H1 (cell line): Measurements from ENCODE around the gene PHACTR2. TPM values are rescaled to one million over a fixed set of nuclear protein-coding genes. Genes with fewer than 3 reads are reported as not detected.

Source experiments
- CTCF ChIA-PET: fragments of 300-600 bp; sonication (Branson Sonifier 250); formaldehyde crosslinking; loops from one replicate; lab custom pipeline; 2021; ENCODE audit not compliant: partially characterized antibody; lab: Charles Lee
- POLR2A ChIA-PET: fragments of 300-600 bp; sonication (Branson Sonifier 250); formaldehyde crosslinking; loops from one replicate; lab custom pipeline; 2021; ENCODE audit warnings: inconsistent platforms; ENCODE audit not compliant: partially characterized antibody; lab: Charles Lee
- DNase-seq, 2 experiments: peaks; one replicate each; pipeline versions ENCODE4 v3.0.0 to v3.0.0-alpha.2; 2010 to 2022; ENCODE audit warnings: low spot score in 2 of 2, low read depth in 1 of 2, mixed read lengths in 1 of 2
- FAIRE-seq: peaks from 2 replicates; lab custom pipeline; 2011; peaks lifted over from hg19 to GRCh38; lab: Jason Lieb, UNC
- H2AFZ ChIP-seq: 2 replicates; pipeline ENCODE4 v1.8.1; 2012; ENCODE audit warnings: low read length, inconsistent platforms
- H2AK5ac ChIP-seq: 2 replicates; pipeline ENCODE4 v1.6.1; 2013; ENCODE audit warnings: low read depth, low read length
- H2BK120ac ChIP-seq: replicated peaks from 2 replicates; pipeline ENCODE3; 2013; ENCODE audit warnings: low read depth, low read length, inconsistent platforms
- H2BK12ac ChIP-seq: 2 replicates; pipeline ENCODE4 v1.6.1; 2013; ENCODE audit warnings: low read depth, low read length
- H2BK15ac ChIP-seq: 2 replicates; pipeline ENCODE4 v1.6.1; 2013; ENCODE audit warnings: low read length
- H2BK20ac ChIP-seq: 2 replicates; pipeline ENCODE4 v1.6.1; 2013; ENCODE audit warnings: low read length
- H2BK5ac ChIP-seq: 2 replicates; pipeline ENCODE4 v1.6.1; 2013; ENCODE audit warnings: low read depth, low read length
- H3K14ac ChIP-seq: 2 replicates; pipeline ENCODE4 v1.6.1; 2013; ENCODE audit warnings: inconsistent platforms; ENCODE audit not compliant: insufficient read length
- H3K18ac ChIP-seq: 2 replicates; pipeline ENCODE4 v1.6.1; 2013; ENCODE audit warnings: low read length; ENCODE audit errors: extremely low read depth
- H3K23ac ChIP-seq: 2 replicates; pipeline ENCODE4 v1.6.1; 2013; ENCODE audit warnings: inconsistent platforms; ENCODE audit not compliant: insufficient read length
- H3K23me2 ChIP-seq: 2 replicates; pipeline ENCODE4 v1.6.1; 2013; ENCODE audit warnings: low read depth, low read length
- H3K27ac ChIP-seq: 2 replicates; pipeline ENCODE4 v1.6.1; 2011; ENCODE audit warnings: low read depth, low read length, inconsistent platforms
- H3K27me3 ChIP-seq, 4 experiments: replicated peaks in 1 of 4; 1 replicate in 1 of 4; 2 replicates in 3 of 4; pipeline versions ENCODE4 v1.6.1 to v1.8.1; 2011 to 2013; ENCODE audit warnings: low read length in 3 of 4, mild to moderate bottlenecking in 3 of 4, inconsistent platforms in 2 of 4, mixed read lengths in 2 of 4, moderate library complexity in 1 of 4; ENCODE audit not compliant: control insufficient read depth in 3 of 4, insufficient read depth in 3 of 4; ENCODE audit errors: extremely low read depth in 1 of 4
- H3K36me3 ChIP-seq, 4 experiments: 2 replicates each; pipeline versions ENCODE4 v1.6.1 to v1.8.1; 2011 to 2013; ENCODE audit warnings: mild to moderate bottlenecking in 4 of 4, low read length in 3 of 4, moderate library complexity in 2 of 4, control low read depth in 1 of 4, inconsistent platforms in 1 of 4; ENCODE audit not compliant: insufficient read depth in 4 of 4, control insufficient read depth in 2 of 4
- H3K4ac ChIP-seq: replicated peaks from 2 replicates; pipeline ENCODE3; 2013; ENCODE audit warnings: low read length, low read depth, mixed read lengths, inconsistent platforms; ENCODE audit not compliant: insufficient read length
- H3K4me1 ChIP-seq, 4 experiments: replicated peaks in 1 of 4; 1 replicate in 1 of 4; 2 replicates in 3 of 4; pipeline versions ENCODE4 v1.6.1 to v1.8.1; 2011 to 2013; ENCODE audit warnings: low read length in 3 of 4, inconsistent platforms in 2 of 4, mixed read lengths in 1 of 4; ENCODE audit not compliant: insufficient read depth in 4 of 4, control insufficient read depth in 3 of 4
- H3K4me2 ChIP-seq, 2 experiments: 2 replicates each; pipeline versions ENCODE4 v1.6.1 to v1.8.1; 2011 to 2013; ENCODE audit warnings: low read depth in 2 of 2, low read length in 2 of 2, control low read depth in 1 of 2, inconsistent platforms in 1 of 2, mild to moderate bottlenecking in 1 of 2; ENCODE audit not compliant: insufficient read depth in 1 of 2
- H3K4me3 ChIP-seq, 4 experiments: fragments of 200-600, 300-600 bp in 1 of 4; sonication (generic), shearing (Covaris generic), sonication (Bioruptor Twin) in 1 of 4; 2 replicates each; pipeline versions ENCODE4 v1.5.1 to v1.8.1; 2011 to 2016; ENCODE audit warnings: low read length in 4 of 4, low read depth in 3 of 4, control low read depth in 2 of 4, inconsistent platforms in 2 of 4, mild to moderate bottlenecking in 2 of 4, mixed read lengths in 1 of 4, moderate library complexity in 1 of 4; ENCODE audit not compliant: insufficient read depth in 2 of 4; ENCODE audit errors: extremely low read depth in 1 of 4
- H3K56ac ChIP-seq: replicated peaks from 2 replicates; pipeline ENCODE3; 2013; ENCODE audit warnings: low read depth, mild to moderate bottlenecking, mixed read lengths, low read length, inconsistent platforms; ENCODE audit not compliant: insufficient read length
- H3K79me1 ChIP-seq: 2 replicates; pipeline ENCODE4 v1.6.1; 2013; ENCODE audit warnings: low read depth, low read length, control low read depth
- H3K79me2 ChIP-seq, 2 experiments: 2 replicates each; pipeline versions ENCODE4 v1.6.1 to v1.8.1; 2012 to 2013; ENCODE audit warnings: low read length in 2 of 2, mild to moderate bottlenecking in 2 of 2, inconsistent platforms in 1 of 2; ENCODE audit not compliant: insufficient read depth in 2 of 2, control insufficient read depth in 1 of 2
- H3K9ac ChIP-seq, 4 experiments: replicated peaks in 1 of 4; 1 replicate in 1 of 4; 2 replicates in 3 of 4; pipeline versions ENCODE4 v1.6.1 to v1.8.1; 2011 to 2013; ENCODE audit warnings: low read depth in 3 of 4, low read length in 3 of 4, control low read depth in 2 of 4, mild to moderate bottlenecking in 2 of 4, moderate library complexity in 2 of 4, inconsistent platforms in 1 of 4; ENCODE audit errors: extremely low read depth in 1 of 4
- H3K9me3 ChIP-seq, 2 experiments: 2 replicates each; pipeline versions ENCODE4 v1.6.1 to v1.8.1; 2012 to 2013; ENCODE audit warnings: mild to moderate bottlenecking in 2 of 2, moderate library complexity in 2 of 2, control low read depth in 1 of 2, inconsistent platforms in 1 of 2, low read depth in 1 of 2, low read length in 1 of 2, mixed read lengths in 1 of 2; ENCODE audit not compliant: insufficient read depth in 2 of 2
- H4K20me1 ChIP-seq, 2 experiments: replicated peaks in 1 of 2; 2 replicates each; pipeline versions ENCODE3 to v1.8.1; 2011 to 2013; ENCODE audit warnings: inconsistent platforms in 2 of 2, low read length in 2 of 2, mild to moderate bottlenecking in 1 of 2; ENCODE audit not compliant: insufficient read depth in 2 of 2, control insufficient read depth in 1 of 2
- H4K5ac ChIP-seq: 2 replicates; pipeline ENCODE4 v1.6.1; 2013; ENCODE audit warnings: low read length, low read depth, mixed read lengths, inconsistent platforms; ENCODE audit not compliant: insufficient read length
- H4K8ac ChIP-seq: 2 replicates; pipeline ENCODE4 v1.8.0; 2013; ENCODE audit warnings: mild to moderate bottlenecking, moderate library complexity, low read length, inconsistent platforms; ENCODE audit not compliant: insufficient read depth; ENCODE audit errors: extremely low read depth
- H4K91ac ChIP-seq: replicated peaks from 2 replicates; pipeline ENCODE3; 2013; ENCODE audit warnings: low read length, mixed read lengths, inconsistent platforms; ENCODE audit not compliant: insufficient read length
- CBX5 ChIP-seq: fragments of 300-800, 300-1000 bp; sonication (generic); IDR thresholded peaks from 2 replicates; pipeline ENCODE4 v1.7.1; 2016; ENCODE audit warnings: antibody characterized with exemption, low read length, low read depth
- CEBPB ChIP-seq: IDR thresholded peaks from 2 replicates; pipeline ENCODE4 v1.6.1; 2012; ENCODE audit warnings: low read depth, low read length
- E2F6 ChIP-seq: IDR thresholded peaks from 2 replicates; pipeline ENCODE4 v1.6.1; 2012; ENCODE audit warnings: inconsistent platforms
- EGR1 ChIP-seq: IDR thresholded peaks from 2 replicates; pipeline ENCODE4 v1.6.1; 2011; ENCODE audit warnings: low read depth, low read length, borderline replicate concordance
- RAD21 ChIP-seq, 2 experiments: IDR thresholded peaks in 1 of 2; conservative IDR thresholded peaks in 1 of 2; 2 replicates each; pipeline ENCODE4 v1.6.1; 2011; ENCODE audit warnings: low read depth in 2 of 2, low read length in 2 of 2, improper control_type of control experiment in 1 of 2, inconsistent platforms in 1 of 2, mild to moderate bottlenecking in 1 of 2, moderate library complexity in 1 of 2
- RBBP5 ChIP-seq: IDR thresholded peaks from 2 replicates; pipeline ENCODE4 v1.7.1; 2012; ENCODE audit warnings: low read depth, mild to moderate bottlenecking, inconsistent platforms, low read length, moderate library complexity, borderline replicate concordance
- RFX5 ChIP-seq: IDR thresholded peaks from 2 replicates; pipeline ENCODE4 v1.6.1; 2011; ENCODE audit warnings: low read depth, low read length, improper control_type of control experiment, borderline replicate concordance
- RNF2 ChIP-seq: fragments of 200-900, 300-1000 bp; sonication (generic); IDR thresholded peaks from 2 replicates; pipeline ENCODE4 v1.7.1; 2016; ENCODE audit warnings: borderline replicate concordance, low read depth, mild to moderate bottlenecking, antibody characterized with exemption, low read length; ENCODE audit not compliant: poor library complexity, severe bottlenecking; ENCODE audit errors: missing control alignments
- SIN3A ChIP-seq, 2 experiments: IDR thresholded peaks in 1 of 2; conservative IDR thresholded peaks in 1 of 2; 2 replicates each; pipeline ENCODE4 v1.6.1; 2011 to 2012; ENCODE audit warnings: low read length in 2 of 2, improper control_type of control experiment in 1 of 2, low read depth in 1 of 2, mild to moderate bottlenecking in 1 of 2
- TAF7 ChIP-seq: optimal IDR thresholded peaks from 2 replicates; pipeline ENCODE3; 2011; ENCODE audit warnings: low read depth, mild to moderate bottlenecking, inconsistent platforms, low read length, moderate library complexity, borderline replicate concordance
- USF2 ChIP-seq: IDR thresholded peaks from 2 replicates; pipeline ENCODE4 v1.6.1; 2011; ENCODE audit warnings: low read length, improper control_type of control experiment
- WGBS, 2 experiments: shearing (Covaris generic) in 1 of 2; methylation state at CpG; one replicate each; pipeline versions ENCODE4 v1.1.6 to v1.1.7; 2013 to 2015; ENCODE audit warnings: low lambda C conversion rate in 2 of 2, mixed read lengths in 2 of 2, inconsistent platforms in 1 of 2, low coverage in 1 of 2, missing lambda C conversion rate in 1 of 2; ENCODE audit not compliant: insufficient replicate concordance in 2 of 2, insufficient coverage in 1 of 2, insufficient read length in 1 of 2; ENCODE audit errors: extremely low coverage in 1 of 2, missing lambda C conversion rate in 1 of 2; 5-methylcytosine and 5-hydroxymethylcytosine counted together
- polyA plus RNA-seq, 7 experiments: library from polyadenylated mRNA; depleted of rRNA in 3 of 7; stranded (reverse) in 5 of 7; unstranded in 2 of 7; fragments of >200 nt in 5 of 7; fragments of 200-250 nt in 2 of 7; gene quantifications; 1 replicate in 5 of 7; 2 replicates in 1 of 7; 4 replicates in 1 of 7; pipeline versions ENCODE4 v1.2.1 to v1.2.3, GENCODE V29; 2011 to 2013; ENCODE audit warnings: missing spikeins in 2 of 7, mixed read lengths in 2 of 7
- total RNA-seq: library from RNA; stranded (reverse); fragmentation: NEBNext Ultra II Directional; extraction: Animal tissue kit (Norgen Biotek cat#: 25700); gene quantifications from 2 replicates; pipeline ENCODE4 v1.2.1, GENCODE V29; 2021

The PHACTR2 gene
- total and polyA plus RNA-seq, 2 of the 8 experiments (the other 6 are each of a cell fraction or from before 2014, with no cell fraction given) = 16.9 to 131 TPM

- Histone ChIP-seq H3K79me2 (no peaks in the 10 kb centered on the region), H4K91ac (no peak overlapping the region), H3K27me3 (no peaks in the 10 kb centered on the region), H3K14ac (no peak overlapping the region), H3K27ac (no peak overlapping the region), H3K36me3 (peaks cover 0 to 66% (median 25%) of the 10 kb centered on the region in 4 experiments; a peak in 7 of 8 replicates), H4K8ac (no peak overlapping the region), H2BK12ac (no peak overlapping the region), H3K18ac (no peak overlapping the region), H3K9ac (no peak overlapping the region), H3K4me1 (no peaks in the 10 kb centered on the region), H2AFZ (no peak overlapping the region), H3K23me2 (no peaks in the 10 kb centered on the region), H3K79me1 (no peaks in the 10 kb centered on the region), H4K5ac (no peak overlapping the region), H3K4ac (no peak overlapping the region), H3K23ac (no peak overlapping the region), H4K20me1 (no peaks in the 10 kb centered on the region), H2BK5ac (no peak overlapping the region), H2AK5ac (no peak overlapping the region), H2BK15ac (no peak overlapping the region), H3K56ac (no peak overlapping the region), H3K4me2 (no peak overlapping the region), H3K4me3 (no peak overlapping the region), H2BK20ac (no peak overlapping the region), H3K9me3 (no peaks in the 10 kb centered on the region; a peak in 1 of 4 replicates), H2BK120ac (no peak overlapping the region)
- 91% methylated on average over 2 of the region's 2 CpGs; no CpG with 5 or more reads in 1 of the 2 experiments for whole genome bisulfite sequencing, 2 experiments
- ChIA-PET POLR2A (interaction anchor here (0.7 to 4.8 kb wide), 4 partner anchors 10 to 319 kb away, joined by 3 to 20 read pairs (median 3); partner anchors contain the start of gene LTV1), CTCF (interaction anchor here (1.0 to 2.3 kb wide), 2 partner anchors 76 to 159 kb away, joined by 3 to 5 read pairs; no protein-coding TSS in a partner anchor)
- FAIRE-seq = no peak
- no peak for DNase-seq
- TF ChIP-seq USF2 (no peak), SIN3A (conservative IDR thresholded peaks at IDR 0.05 in 1 of 2, IDR thresholded peaks at IDR 0.05 in 1 of 2; ENCODE audit: low read depth in 1 of 2, low read length in 2 of 2) (no peak), E2F6 (no peak), RNF2 (no peak), RAD21 (IDR thresholded peaks at IDR 0.05 in 1 of 2, conservative IDR thresholded peaks at IDR 0.05 in 1 of 2; ENCODE audit: low read depth in 2 of 2, low read length in 2 of 2) (no peak), RFX5 (no peak), CBX5 (no peak), CEBPB (no peak), EGR1 (no peak), RBBP5 (no peak), TAF7 (no peak)
These were observed 186.0 kb downstream of the PHACTR2 start for GRCh38 chr6:143863771-143864170.
